ENCODE data around the gene PEMT. TPM values are rescaled to one million over a fixed set of nuclear protein-coding genes. Genes with fewer than 3 reads are reported as not detected.

PEMT gene
- total and polyA plus RNA-seq, 2 of the 4 experiments (the other 2 are of a cell fraction) = 23.3 to 49.5 TPM

DNA sequence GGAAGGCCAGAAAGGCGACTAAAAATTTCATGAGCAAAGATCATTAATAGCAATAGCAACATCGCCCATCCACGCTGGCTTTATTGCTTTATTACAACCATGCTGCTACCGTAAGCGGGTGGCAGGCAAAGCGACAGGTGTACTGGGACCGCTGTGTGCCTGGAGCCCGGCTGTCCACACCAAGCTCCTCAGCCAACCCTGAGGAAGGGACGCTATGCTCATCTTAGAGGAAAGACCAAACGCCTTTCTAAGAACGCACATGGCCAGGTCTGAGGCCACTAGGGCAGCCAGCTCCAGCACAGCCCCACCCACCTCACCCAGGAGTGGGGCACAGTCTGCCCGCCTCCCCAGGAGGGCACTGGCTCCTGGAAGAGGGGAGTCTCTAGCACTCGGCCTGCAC is 28.0 kb downstream of the PEMT start:
- 98% methylated on average over 8 of the region's 13 CpGs; no CpG with 5 or more reads in 1 of the 2 experiments for WGBS, 2 experiments (ENCODE audit: extremely low coverage in 2 of 2, insufficient read length in 1 of 2)
- no peak overlapping the region for H3K56ac ChIP-seq (ENCODE audit: extremely low read depth, insufficient read depth, low read length)
- H4K8ac ChIP-seq (ENCODE audit: low read depth in 2 of 2, low read length in 2 of 2) = no peak overlapping the region
- H2AFZ ChIP-seq (replicated peaks; ENCODE audit: low read length, poor library complexity) = no peak overlapping the region
- H3K14ac ChIP-seq (replicated peaks; ENCODE audit: low read depth, low read length) = no peak overlapping the region
- H2AK9ac ChIP-seq (replicated peaks; ENCODE audit: low read depth, low read length, poor library complexity) = no peak overlapping the region
- no peaks in the 10 kb centered on the region for H3K27me3 ChIP-seq (ENCODE audit: control insufficient read depth, insufficient read depth, low read length)
- dilution Hi-C loops (cut with HindIII; ENCODE audit: low sequenced_read_pairs, unreplicated experiment) = no loop called here
- H3K36me3 ChIP-seq (ENCODE audit: control insufficient read depth, insufficient read depth, low read length) = no peaks in the 10 kb centered on the region
- H3K18ac ChIP-seq (ENCODE audit: low read depth, low read length) = no peak overlapping the region
- H2BK5ac ChIP-seq (ENCODE audit: low read depth, low read length, poor library complexity, severe bottlenecking) = no peak overlapping the region
- H3K27ac ChIP-seq (ENCODE audit: insufficient read depth, low read length) = no peak overlapping the region
- peaks cover 17% of the 10 kb centered on the region; the same call in 1 of the 2 replicates for H4K20me1 ChIP-seq (ENCODE audit: insufficient read depth, low read length)
- no peaks in the 10 kb centered on the region; the same call in 1 of the 2 replicates for H3K9me1 ChIP-seq (ENCODE audit: insufficient read depth, low read length)
- no peak overlapping the region for H4K5ac ChIP-seq (ENCODE audit: low read depth, low read length)
- H3K23ac ChIP-seq (ENCODE audit: low read depth, low read length) = no peak overlapping the region
- H4K91ac ChIP-seq (ENCODE audit: insufficient read depth, low read depth, low read length) = no peak overlapping the region
- H3K4me2 ChIP-seq (ENCODE audit: low read depth, low read length) = no peak overlapping the region
- H2AK5ac ChIP-seq (ENCODE audit: low read depth, low read length) = no peak overlapping the region
- H2BK20ac ChIP-seq (ENCODE audit: low read depth, low read length) = no peak overlapping the region
- H3K79me1 ChIP-seq (ENCODE audit: low read depth in 1 of 2, low read length in 2 of 2) = no peaks in the 10 kb centered on the region; a peak in 1 of 4 replicates
- H2BK15ac ChIP-seq (ENCODE audit: low read depth, low read length) = no peak overlapping the region
- no peak overlapping the region for H2BK120ac ChIP-seq (ENCODE audit: low read depth, low read length)
- no peak overlapping the region for H3K9ac ChIP-seq (ENCODE audit: low read depth, low read length)
- H3K4ac ChIP-seq (ENCODE audit: low read depth, low read length) = no peak overlapping the region
- ATAC-seq (ENCODE audit: low read depth) (no peak), DNase-seq (no peak)
- BruUV-seq (replicated peaks) = no TSS peak
- intact Hi-C loops (cut with micrococcal nuclease) = no loop called here
- CTCF ChIA-PET = no interaction called here
- no peak overlapping the region for H3K4me3 ChIP-seq (ENCODE audit: insufficient read depth, low read depth, low read length)
- H3K4me1 ChIP-seq (ENCODE audit: control insufficient read depth, insufficient read depth, low read length) = peaks cover 2% of the 10 kb centered on the region; the same call in 1 of the 2 replicates
- TF ChIP-seq RCOR1 (IDR thresholded peaks at IDR 0.05; ENCODE audit: insufficient replicate concordance, low read length) = no peak
- no peak for TF ChIP-seq RAD21 (IDR thresholded peaks at IDR 0.05; ENCODE audit: low read length)
- POLR2A ChIA-PET (ENCODE audit: unreplicated experiment) = interaction anchor here (0.5 kb wide), 1 partner anchor 62 kb away, joined by 6 read pairs; no protein-coding TSS in a partner anchor
- H3K9me3 ChIP-seq (ENCODE audit: control insufficient read depth, insufficient read depth, low read length) = no peaks in the 10 kb centered on the region
- in situ Hi-C loops (cut with MboI; ENCODE audit: low sequenced_read_pairs) = no loop called here

Measured in IMR-90 (cell line).